ENCODE data around the gene DLD.

DNA sequence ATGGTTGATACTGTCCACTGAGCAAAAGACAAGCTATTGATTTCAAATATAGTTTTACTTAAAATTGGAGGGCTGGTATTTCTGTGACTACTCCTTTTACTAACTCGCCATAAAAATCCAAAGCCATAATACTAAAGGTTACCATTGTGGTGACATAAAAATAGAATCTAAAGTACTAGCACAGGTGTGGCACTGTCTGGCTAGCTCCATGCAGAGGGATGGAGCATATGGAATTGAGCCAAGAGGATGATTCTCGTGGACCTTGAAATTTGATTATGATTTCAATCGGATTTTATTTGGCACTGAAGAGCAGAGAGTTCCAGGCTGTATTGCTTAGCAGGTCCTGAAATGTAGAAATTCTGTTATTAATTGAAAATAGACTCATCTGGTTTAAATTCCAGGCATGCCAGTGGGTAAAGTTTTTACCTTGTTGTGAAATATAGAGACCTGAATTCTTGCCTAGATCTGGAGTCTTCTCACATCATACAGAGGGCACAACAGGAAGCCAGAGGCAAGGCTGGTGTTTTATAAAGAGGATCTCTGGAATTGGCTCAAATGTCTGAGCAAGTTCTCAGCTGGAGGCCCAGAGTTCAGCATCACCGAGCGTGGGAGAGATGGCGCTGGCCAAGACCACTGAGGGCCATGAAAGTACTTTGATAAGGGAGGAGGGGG is 29.9 kb upstream of the DLD start:
- TF ChIP-seq, protein P1, sequence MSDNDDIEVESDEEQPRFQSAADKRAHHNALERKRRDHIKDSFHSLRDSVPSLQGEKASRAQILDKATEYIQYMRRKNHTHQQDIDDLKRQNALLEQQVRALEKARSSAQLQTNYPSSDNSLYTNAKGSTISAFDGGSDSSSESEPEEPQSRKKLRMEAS (IDR thresholded peaks at IDR 0.05) = no peak
- TF ChIP-seq CBX8 (IDR thresholded peaks at IDR 0.05) (no peak), MAZ (IDR thresholded peaks at IDR 0.05; ENCODE audit: borderline replicate concordance, low read depth, low read length) (no peak), CTCF (IDR thresholded peaks at IDR 0.05) (no peak), EP300 (IDR thresholded peaks at IDR 0.05) (0 out of 5 replicates have a peak, but pooled peaks of 1 of the 2 experiments have one; percentile 17), CEBPB (IDR thresholded peaks at IDR 0.05) (no peak), SMC3 (IDR thresholded peaks at IDR 0.05) (no peak), POLR2A (IDR thresholded peaks at IDR 0.05; ENCODE audit: low read length) (no peak), ZNF302 (CRISPR knock-in tag; IDR thresholded peaks at IDR 0.05) (no peak), TFCP2L1 (CRISPR knock-in tag; IDR thresholded peaks at IDR 0.05) (no peak), POLR2AphosphoS2 (conservative IDR thresholded peaks at IDR 0.05; ENCODE audit: low read length) (no peak), RFX5 (IDR thresholded peaks at IDR 0.05) (no peak)
- TF ChIP-seq, protein P2, sequence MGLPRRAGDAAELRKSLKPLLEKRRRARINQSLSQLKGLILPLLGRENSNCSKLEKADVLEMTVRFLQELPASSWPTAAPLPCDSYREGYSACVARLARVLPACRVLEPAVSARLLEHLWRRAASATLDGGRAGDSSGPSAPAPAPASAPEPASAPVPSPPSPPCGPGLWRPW (IDR thresholded peaks at IDR 0.05) = no peak
